Muscle of arm (tissue), 12 donors: ENCODE results near the gene UPK2. TPM values are rescaled to one million over a fixed set of nuclear protein-coding genes. Genes with fewer than 3 reads are reported as not detected.
"Not testable (repeated sequence)": the region's sequence is repeated elsewhere in the genome, so short reads cannot be mapped to it uniquely, and the experiment has no call there.

ENCODE experiments used
- DNase-seq: peaks from one replicate; pipeline ENCODE4 v3.0.0-alpha.2; 2013
- polyA plus RNA-seq, 12 donors: library from polyadenylated mRNA; unstranded; fragments of 120-200 nt; gene quantifications; one replicate each; pipeline ENCODE4 v1.2.1, GENCODE V29; 2013; ENCODE audit not compliant: insufficient read length in 12 of 12

UPK2 gene
- polyA plus RNA-seq, 12 donors = 0.81 to 7.4 (median 1.1) TPM; not detected in 2

DNA sequence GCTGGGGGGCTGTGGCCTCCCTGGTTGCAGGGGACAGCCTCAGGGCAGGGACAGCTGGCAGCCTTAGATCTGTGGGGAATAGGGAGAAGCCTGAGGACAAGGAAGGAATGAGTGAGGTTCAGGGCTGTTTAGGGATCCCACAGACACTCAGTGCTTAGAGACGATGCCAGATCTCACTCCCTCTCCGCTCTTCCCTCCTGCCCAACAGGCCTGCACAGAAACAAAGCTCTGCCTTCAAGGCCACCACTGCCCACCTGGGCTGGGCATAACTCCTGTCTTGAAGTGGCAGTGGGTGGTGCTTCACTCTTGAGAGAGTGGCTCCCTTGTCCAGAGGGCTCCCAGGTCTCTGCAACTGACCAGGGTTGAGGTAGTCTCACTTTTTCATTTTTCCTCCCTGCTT is 28.7 kb downstream of the UPK2 start:
- no peak for DNase-seq

DNA sequence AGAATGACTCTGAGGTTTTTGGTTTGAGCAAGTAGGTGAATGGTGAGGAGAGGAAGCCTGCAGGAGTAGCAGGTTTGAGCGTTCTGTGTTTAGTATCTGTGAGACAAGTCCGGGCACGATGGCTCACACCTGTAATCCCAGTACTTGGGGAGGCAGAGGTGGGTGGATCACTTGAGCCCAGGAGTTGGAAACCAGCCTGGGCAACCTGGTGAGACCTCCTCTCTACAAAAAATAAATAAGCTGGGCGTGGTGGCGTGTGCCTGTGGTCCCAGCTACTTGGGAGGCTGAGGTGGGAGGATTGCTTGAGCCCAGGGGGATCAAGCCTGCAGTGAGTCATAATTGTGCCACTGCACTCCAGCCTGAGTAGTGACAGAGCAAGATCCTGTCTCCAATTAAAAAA is 32.2 kb downstream of the UPK2 start:
- no peak for DNase-seq

DNA sequence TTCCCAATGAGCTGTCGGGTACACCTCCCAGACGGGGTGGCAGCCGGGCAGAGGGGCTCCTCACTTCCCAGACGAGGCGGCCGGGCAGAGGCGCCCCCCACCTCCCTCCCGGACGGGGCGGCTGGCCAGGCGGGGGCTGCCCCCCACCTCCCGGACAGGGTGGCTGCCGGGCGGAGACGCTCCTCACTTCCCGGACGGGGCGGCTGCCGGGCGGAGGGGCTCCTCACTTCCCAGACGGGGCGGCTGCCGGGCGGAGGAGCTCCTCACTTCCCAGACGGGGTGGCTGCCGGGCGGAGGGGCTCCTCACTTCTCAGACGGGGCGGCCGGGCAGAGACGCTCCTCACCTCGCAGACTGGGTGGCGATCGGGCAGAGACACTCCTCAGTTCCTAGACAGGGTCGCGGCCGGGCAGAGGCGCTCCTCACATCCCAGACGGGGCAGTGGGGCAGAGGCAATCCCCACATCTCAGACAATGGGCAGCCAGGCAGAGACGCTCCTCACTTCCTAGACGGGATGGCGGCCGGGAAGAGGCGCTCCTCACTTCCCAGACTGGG is 35.5 kb downstream of the UPK2 start:
- not testable (repeated sequence) for DNase-seq

DNA sequence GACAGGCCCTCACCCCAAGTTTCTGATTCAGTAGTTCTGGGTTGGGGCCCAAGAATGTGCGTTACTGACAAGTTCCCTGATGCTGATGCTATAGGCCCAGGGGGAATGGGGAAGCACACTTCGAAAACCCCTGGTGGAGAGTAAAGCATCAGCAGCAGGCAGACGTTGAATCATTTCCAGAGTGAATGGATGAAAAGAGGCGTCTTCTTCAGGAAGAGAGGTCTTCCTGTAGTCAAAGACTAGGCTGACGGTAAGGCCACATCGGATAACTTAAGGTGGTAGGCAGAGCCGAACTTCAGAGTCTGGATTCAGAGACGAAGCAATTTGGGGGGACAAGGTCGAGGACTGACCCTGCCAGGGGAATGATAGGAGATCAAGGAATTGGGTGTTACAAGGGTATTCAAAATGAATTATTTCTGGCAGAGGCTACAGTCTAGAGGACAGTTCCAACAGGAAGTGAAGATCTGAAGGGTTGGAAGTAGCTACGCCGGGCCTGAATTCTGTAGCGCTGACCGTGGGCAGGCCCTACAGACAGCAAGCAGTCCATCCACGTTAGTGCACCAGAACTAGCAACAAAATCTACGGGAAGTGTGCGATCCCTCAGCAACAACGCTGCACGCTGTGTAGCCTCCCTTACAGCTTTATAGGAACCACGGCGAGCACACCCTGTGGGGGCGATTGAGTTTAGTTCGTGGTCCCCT is 41.0 kb downstream of the UPK2 start:
- DNase-seq = peak; percentile 25

DNA sequence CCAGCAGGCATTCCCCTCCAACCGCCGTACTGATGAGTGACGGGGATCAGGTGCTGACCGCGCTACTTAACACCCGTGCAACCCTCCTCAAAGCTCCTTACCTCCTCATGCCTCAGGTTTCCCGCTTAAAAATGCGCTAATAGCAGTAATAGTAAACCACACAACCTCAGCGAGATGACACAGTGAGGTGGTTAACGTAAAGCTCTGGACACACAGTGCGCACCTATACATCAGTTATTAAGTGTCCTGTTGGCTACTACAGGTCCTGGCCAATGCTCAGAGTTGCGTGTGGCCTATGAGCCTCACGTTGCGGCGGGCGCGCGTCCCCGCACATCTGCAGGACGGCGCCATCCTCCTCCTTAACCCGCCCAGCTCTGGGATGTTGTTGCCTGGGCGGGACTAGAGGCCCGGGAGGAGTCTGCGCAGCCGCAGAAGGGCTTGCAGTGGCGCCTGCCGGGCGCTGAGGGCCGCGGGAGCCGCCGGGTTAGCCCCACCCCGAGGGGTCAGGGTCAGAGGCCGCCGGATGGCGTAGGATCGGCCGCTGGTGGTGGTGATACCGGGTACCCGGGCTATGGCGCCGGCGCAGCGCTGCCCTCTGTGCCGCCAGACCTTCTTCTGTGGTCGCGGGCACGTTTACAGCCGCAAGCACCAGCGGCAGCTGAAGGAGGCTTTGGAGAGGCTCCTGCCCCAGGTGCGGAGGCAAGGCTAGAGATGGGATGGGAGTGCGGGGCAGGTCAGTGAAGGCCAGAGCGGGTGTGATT is 41.7 kb downstream of the UPK2 start, which contains the start of gene CENATAC:
Gene CENATAC, plus strand, starts transcription at position 512 of the 761 bp plus-strand sequence. Its CDS starts 60 bp downstream, at position 572.
- DNase-seq = peak; percentile 91

DNA sequence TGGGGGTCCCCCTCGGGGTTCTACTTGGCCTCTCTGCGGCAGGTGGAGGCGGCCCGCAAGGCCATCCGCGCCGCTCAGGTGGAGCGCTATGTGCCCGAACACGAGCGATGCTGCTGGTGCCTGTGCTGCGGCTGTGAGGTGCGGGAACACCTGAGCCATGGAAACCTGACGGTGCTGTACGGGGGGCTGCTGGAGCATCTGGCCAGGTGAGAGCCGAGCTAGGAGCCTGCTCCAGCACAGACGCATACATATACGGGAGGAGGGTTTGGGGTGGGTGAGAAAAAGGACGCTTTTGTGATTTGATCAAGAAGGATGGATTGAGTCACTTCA is 42.3 kb downstream of the UPK2 start:
- DNase-seq = no peak

DNA sequence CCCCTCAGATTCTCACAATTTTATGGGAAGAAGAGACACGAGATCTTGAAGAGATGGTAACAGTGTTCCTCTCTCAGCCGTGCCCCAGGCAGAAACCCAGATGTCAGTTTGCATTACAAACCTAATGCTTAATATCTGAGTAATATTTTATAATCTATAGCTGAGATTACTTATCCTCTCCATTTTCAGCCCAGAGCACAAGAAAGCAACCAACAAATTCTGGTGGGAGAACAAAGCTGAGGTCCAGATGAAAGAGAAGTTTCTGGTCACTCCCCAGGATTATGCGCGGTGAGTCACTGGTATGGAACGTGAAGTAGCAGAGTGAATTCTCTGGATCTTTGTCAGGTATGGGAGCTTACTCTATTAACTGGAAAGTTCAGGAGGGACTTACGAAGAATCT is 42.7 kb downstream of the UPK2 start:
- no peak for DNase-seq

DNA sequence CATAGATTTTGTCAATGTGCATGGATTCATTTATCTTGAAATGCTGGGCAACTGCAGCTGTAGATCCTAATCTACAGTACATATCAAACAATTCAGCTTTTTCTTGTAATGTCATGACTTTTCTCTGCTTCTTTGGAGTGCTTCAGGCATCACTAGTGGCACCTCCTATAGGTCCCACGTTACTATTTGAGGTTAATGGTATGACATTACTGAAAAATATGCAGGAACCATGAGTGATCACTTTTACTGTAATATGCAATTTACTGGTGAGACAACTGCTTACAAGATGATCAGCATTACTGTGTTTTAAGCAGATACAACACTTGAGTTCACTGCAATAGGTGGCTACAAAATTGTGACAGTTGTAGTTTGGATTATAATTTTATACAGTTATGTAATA is 44.8 kb downstream of the UPK2 start:
- DNase-seq = no peak

DNA sequence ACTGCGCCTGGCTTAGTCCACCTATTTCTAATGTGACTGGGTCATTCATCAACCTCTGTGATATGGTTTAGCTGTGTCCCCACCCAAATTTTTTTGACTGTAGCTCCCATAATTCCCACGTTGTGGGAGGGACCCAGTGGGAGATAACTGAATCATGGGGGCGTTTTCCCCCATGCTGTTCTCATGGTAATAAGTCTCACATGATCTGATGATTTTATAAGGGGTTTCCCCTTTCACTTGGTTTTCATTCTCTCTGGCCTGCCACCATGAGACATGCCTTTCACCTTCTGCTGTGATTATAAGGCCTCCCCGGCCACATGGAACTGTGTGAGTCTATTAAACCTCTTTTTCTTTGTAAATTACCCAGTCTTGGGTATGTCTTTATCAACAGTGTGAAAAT is 50.6 kb downstream of the UPK2 start:
- DNase-seq = no peak

Other genes starting within 250 kb of the UPK2 start
- gene DDX6, start 165.1 kb upstream of the UPK2 start, polyA plus RNA-seq = 100 to 1,000 TPM in 2 of 12 donors, 10 to 100 TPM in 10; 68.5 to 523 (median 88.0) TPM
- gene CXCR5, start 72.4 kb upstream of the UPK2 start, polyA plus RNA-seq = under 1 TPM in 3 of 12 donors, not detected in 9; 0.06 to 0.13 (median 0.10) TPM
- gene BCL9L, start 30.4 kb upstream of the UPK2 start, polyA plus RNA-seq = 100 to 1,000 TPM in 2 of 12 donors, 10 to 100 TPM in 9, not detected in 1; 50.0 to 169 (median 60.6) TPM
- gene FOXR1, start 15.5 kb downstream of the UPK2 start, polyA plus RNA-seq = under 1 TPM in 1 of 12 donors, not detected in 11; 0.48 TPM
- 10 to 100 TPM in 8 of 12 donors, 1 to 10 TPM in 3, not detected in 1; 8.2 to 45.2 (median 17.7) TPM for gene CENATAC, start 41.8 kb downstream of the UPK2 start, polyA plus RNA-seq
- 1,000 to 10,000 TPM in 11 of 12 donors, not detected in 1; 1,508 to 2,787 (median 1,692) TPM for gene RPS25, start 62.0 kb downstream of the UPK2 start, polyA plus RNA-seq
- gene TRAPPC4, start 62.5 kb downstream of the UPK2 start, polyA plus RNA-seq = 10 to 100 TPM in 11 of 12 donors, not detected in 1; 29.6 to 57.1 (median 44.7) TPM
- 10 to 100 TPM in 7 of 12 donors, 1 to 10 TPM in 4, not detected in 1; 9.3 to 30.8 (median 10.5) TPM for gene SLC37A4, start 74.6 kb downstream of the UPK2 start, polyA plus RNA-seq
- gene HYOU1, start 100.9 kb downstream of the UPK2 start, polyA plus RNA-seq = 10 to 100 TPM in 11 of 12 donors, not detected in 1; 35.2 to 51.0 (median 45.0) TPM
- 10 to 100 TPM in 11 of 12 donors, not detected in 1; 23.7 to 46.6 (median 31.5) TPM for gene VPS11, start 111.5 kb downstream of the UPK2 start, polyA plus RNA-seq
- 10 to 100 TPM in 10 of 12 donors, not detected in 2; 18.2 to 30.4 (median 22.2) TPM for gene HMBS, start 128.6 kb downstream of the UPK2 start, polyA plus RNA-seq
- gene DPAGT1, start 145.6 kb downstream of the UPK2 start, polyA plus RNA-seq = 10 to 100 TPM in 11 of 12 donors, not detected in 1; 22.4 to 65.5 (median 32.2) TPM
- gene C2CD2L, start 151.0 kb downstream of the UPK2 start, polyA plus RNA-seq = 10 to 100 TPM in 2 of 12 donors, 1 to 10 TPM in 9, not detected in 1; 5.5 to 25.2 (median 7.3) TPM
- 10 to 100 TPM in 11 of 12 donors, not detected in 1; 14.1 to 28.4 (median 18.9) TPM for gene HINFP, start 165.3 kb downstream of the UPK2 start, polyA plus RNA-seq
- under 1 TPM in 10 of 12 donors, not detected in 2; 0.16 to 0.52 (median 0.29) TPM for gene ABCG4, start 192.8 kb downstream of the UPK2 start, polyA plus RNA-seq
- 10 to 100 TPM in 9 of 12 donors, 1 to 10 TPM in 2, not detected in 1; 9.1 to 18.3 (median 11.6) TPM for gene NLRX1, start 212.4 kb downstream of the UPK2 start, polyA plus RNA-seq
- 10 to 100 TPM in 1 of 12 donors, under 1 TPM in 7, not detected in 4; 0.05 to 19.9 (median 0.22) TPM for gene NHERF4, start 229.2 kb downstream of the UPK2 start, polyA plus RNA-seq